BE2C (cell line): ENCODE results near the gene RBM33.

Source experiments
- DNase-seq: peaks from one replicate; pipeline ENCODE4 v3.0.0-alpha.2; 2020
- H3K27me3 ChIP-seq: fragments of 250-450 bp; sonication (Bioruptor Pico); 2 replicates; pipeline ENCODE4 v1.5.1; 2020; ENCODE audit warnings: mild to moderate bottlenecking
- H3K36me3 ChIP-seq: fragments of 250-450 bp; sonication (Bioruptor Pico); 2 replicates; pipeline ENCODE4 v1.5.1; 2020; ENCODE audit warnings: mild to moderate bottlenecking
- H3K4me1 ChIP-seq: fragments of 250-450 bp; sonication (Bioruptor Pico); 2 replicates; pipeline ENCODE4 v1.5.1; 2020
- H3K4me3 ChIP-seq: 2 replicates; pipeline ENCODE4 v1.5.1; 2011; ENCODE audit warnings: low read depth, low read length
- H3K9me3 ChIP-seq: fragments of 250-450 bp; sonication (Bioruptor Pico); 2 replicates; pipeline ENCODE4 v1.5.1; 2020
- TF ChIP-seq, protein P1 (sequence below): IDR thresholded peaks from 2 replicates; pipeline ENCODE4 v1.5.1; 2012; ENCODE audit warnings: mild to moderate bottlenecking, low read depth, low read length

RBM33 gene

DNA sequence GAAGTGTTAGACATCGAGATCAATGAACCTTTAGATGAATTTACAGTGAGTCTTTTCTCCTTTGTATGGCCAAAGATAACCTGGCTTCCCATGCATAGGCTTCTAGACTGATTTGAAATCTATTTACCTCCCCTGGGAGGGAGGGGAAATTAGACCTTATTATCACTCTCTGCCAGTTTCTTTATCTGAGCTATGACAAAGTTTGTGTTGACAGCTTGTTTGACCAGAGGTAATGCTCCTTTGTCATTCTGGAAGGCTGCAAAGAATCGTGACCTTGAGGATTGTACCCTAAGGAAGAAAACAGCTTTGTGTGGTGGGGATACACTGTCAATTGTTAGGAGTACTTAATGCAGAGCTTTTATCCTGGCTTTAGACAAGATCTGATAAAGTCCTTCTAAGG, 36.4 kb downstream of the RBM33 start:
- Histone ChIP-seq H3K4me3 (no peak overlapping the region), H3K9me3 (no peaks in the 10 kb centered on the region), H3K27me3 (no peaks in the 10 kb centered on the region), H3K36me3 (peaks cover 29% of the 10 kb centered on the region), H3K4me1 (peaks cover 6% of the 10 kb centered on the region)
- TF ChIP-seq, protein P1, sequence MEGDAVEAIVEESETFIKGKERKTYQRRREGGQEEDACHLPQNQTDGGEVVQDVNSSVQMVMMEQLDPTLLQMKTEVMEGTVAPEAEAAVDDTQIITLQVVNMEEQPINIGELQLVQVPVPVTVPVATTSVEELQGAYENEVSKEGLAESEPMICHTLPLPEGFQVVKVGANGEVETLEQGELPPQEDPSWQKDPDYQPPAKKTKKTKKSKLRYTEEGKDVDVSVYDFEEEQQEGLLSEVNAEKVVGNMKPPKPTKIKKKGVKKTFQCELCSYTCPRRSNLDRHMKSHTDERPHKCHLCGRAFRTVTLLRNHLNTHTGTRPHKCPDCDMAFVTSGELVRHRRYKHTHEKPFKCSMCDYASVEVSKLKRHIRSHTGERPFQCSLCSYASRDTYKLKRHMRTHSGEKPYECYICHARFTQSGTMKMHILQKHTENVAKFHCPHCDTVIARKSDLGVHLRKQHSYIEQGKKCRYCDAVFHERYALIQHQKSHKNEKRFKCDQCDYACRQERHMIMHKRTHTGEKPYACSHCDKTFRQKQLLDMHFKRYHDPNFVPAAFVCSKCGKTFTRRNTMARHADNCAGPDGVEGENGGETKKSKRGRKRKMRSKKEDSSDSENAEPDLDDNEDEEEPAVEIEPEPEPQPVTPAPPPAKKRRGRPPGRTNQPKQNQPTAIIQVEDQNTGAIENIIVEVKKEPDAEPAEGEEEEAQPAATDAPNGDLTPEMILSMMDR, result no peak
- no peak for DNase-seq

DNA sequence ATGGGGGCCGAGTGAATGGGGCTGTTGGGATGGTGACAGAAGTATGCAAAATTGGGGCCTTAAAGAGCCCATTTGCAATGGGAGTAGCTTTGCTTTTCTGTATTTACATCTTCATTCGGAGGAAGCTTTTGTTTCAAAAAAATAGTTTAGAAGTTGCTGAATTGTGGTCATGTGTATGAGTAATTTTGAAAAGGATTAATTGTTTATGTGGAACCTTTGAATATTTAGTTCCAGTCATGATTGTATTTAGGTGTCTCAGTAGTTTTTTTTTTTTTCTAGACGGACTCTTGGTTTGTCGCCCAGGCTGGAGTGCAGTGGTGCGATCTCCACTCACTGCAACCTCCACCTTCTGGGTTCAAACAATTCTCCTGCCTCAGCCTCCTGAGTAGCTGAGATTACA, 37.2 kb downstream of the RBM33 start:
- H3K9me3 ChIP-seq, result no peaks in the 10 kb centered on the region
- peaks cover 6% of the 10 kb centered on the region for H3K4me1 ChIP-seq
- no peak overlapping the region for H3K4me3 ChIP-seq
- H3K36me3 ChIP-seq, result peaks cover 33% of the 10 kb centered on the region
- TF ChIP-seq, protein P1, result no peak
- no peaks in the 10 kb centered on the region for H3K27me3 ChIP-seq
- no peak for DNase-seq

DNA sequence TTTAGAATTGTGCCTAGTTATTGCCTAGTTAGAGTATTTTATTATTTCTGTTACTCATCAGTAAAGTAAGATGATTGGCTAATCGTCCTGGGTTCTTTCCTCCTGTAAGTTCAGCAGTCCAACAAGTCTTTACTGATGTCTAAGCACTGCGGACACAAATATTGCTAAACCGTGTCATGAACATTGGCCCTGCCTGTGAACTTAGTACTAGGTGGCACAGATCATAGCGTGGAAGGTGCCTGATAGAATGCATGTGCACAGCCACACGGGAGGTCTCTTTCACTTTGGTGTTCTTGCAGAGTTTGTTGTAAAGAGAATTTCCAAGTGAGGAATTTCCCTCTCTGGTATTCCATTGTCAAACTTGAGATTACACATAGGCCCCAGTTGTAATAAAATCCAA, 38.0 kb downstream of the RBM33 start:
- Histone ChIP-seq H3K36me3 (peaks cover 33% of the 10 kb centered on the region), H3K9me3 (no peaks in the 10 kb centered on the region), H3K4me1 (peaks cover 6% of the 10 kb centered on the region), H3K4me3 (no peak overlapping the region), H3K27me3 (no peaks in the 10 kb centered on the region)
- TF ChIP-seq, protein P1, result no peak
- no peak for DNase-seq

DNA sequence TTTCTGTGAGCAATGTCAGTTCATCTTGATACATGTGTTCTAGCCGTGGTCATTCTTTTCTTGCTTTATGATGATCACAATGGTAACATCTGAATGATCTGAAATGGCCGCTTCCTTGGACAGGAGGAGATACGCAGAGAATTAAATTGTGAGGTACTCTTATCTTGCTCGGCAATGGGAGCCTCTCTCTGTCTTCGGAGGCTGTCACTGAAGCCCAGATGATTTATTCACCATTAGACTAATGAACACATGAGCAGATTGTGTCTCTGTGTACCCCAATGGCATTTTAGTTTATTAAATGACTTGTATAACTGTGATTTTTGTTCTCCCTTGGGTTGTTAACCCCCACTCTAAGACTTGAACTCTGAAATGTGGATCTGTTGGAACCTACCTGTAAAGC, 38.6 kb downstream of the RBM33 start:
- TF ChIP-seq, protein P1, result no peak
- H3K4me1 ChIP-seq, result peaks cover 6% of the 10 kb centered on the region
- DNase-seq, result no peak
- no peak overlapping the region for H3K4me3 ChIP-seq
- peaks cover 33% of the 10 kb centered on the region for H3K36me3 ChIP-seq
- no peaks in the 10 kb centered on the region for H3K9me3 ChIP-seq
- no peaks in the 10 kb centered on the region for H3K27me3 ChIP-seq

DNA sequence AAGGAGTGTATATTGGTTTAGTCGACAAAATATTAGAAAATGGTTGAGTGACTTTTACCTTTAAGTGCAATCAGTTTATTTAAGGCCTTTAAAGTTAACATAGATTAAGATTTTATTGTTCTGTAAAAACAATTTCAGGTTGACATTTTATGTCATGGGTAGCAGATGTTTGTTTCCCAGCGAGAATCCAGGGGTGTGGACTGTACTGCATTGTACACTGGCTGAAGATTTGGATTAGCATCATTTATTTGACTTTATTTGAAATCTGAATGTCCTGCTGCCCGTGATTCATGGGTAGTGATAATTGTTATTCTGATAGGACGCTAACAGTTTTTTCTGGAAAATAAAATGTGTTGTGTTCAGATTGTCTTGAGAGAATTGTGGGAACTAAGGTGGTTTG, 39.3 kb downstream of the RBM33 start:
- Histone ChIP-seq H3K4me3 (no peak overlapping the region), H3K36me3 (peaks cover 33% of the 10 kb centered on the region), H3K4me1 (peaks cover 6% of the 10 kb centered on the region), H3K27me3 (no peaks in the 10 kb centered on the region), H3K9me3 (no peaks in the 10 kb centered on the region)
- TF ChIP-seq, protein P1, result no peak
- DNase-seq, result no peak

DNA sequence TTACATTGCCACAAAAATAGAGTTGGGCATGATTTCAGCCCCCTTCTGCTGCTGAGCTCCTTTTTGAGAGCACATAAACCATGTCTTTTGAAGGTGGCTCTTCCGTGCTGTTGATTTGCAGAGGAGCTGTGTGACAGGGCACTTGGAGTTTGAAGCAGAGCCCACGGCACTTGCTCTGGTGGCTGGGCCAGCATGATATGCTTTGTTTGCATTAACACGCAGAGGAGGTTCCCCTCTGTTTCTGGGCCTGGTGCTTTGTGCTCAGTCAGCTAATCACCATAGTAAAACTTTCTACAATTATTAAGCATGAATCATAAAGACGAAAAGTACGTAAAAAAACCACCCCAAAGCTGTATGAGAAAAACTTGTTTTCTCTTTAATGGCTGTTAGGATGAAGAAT, 40.1 kb downstream of the RBM33 start:
- no peak for DNase-seq
- H3K36me3 ChIP-seq, result peaks cover 33% of the 10 kb centered on the region
- H3K4me1 ChIP-seq, result peaks cover 6% of the 10 kb centered on the region
- no peaks in the 10 kb centered on the region for H3K27me3 ChIP-seq
- no peaks in the 10 kb centered on the region for H3K9me3 ChIP-seq
- H3K4me3 ChIP-seq, result no peak overlapping the region
- TF ChIP-seq, protein P1, result no peak
